ENCODE data around the gene EIF3B.
"Not testable (repeated sequence)": the region's sequence is repeated elsewhere in the genome, so short reads cannot be mapped to it uniquely, and the experiment has no call there.

Gene EIF3B

GRCh38 chr7:2379161-2379560 is 24.5 kb downstream of the EIF3B start:
- FAIRE-seq: no peak

GRCh38 chr7:2379821-2380450 is 25.3 kb downstream of the EIF3B start:
- no peak for FAIRE-seq

GRCh38 chr7:2380461-2380860 is 25.8 kb downstream of the EIF3B start:
- FAIRE-seq: no peak

GRCh38 chr7:2381227-2381626 is 26.6 kb downstream of the EIF3B start:
- no peak for FAIRE-seq

GRCh38 chr7:2381881-2382509 is 27.4 kb downstream of the EIF3B start:
- no peak for FAIRE-seq

GRCh38 chr7:2383543-2384274 is 29.1 kb downstream of the EIF3B start:
- no peak for FAIRE-seq

- no peak for FAIRE-seq
Measured at GRCh38 chr7:2384354-2385243, 30.0 kb downstream of the EIF3B start.

- FAIRE-seq: not testable (repeated sequence)
Measured at GRCh38 chr7:2386122-2386521, 31.5 kb downstream of the EIF3B start.

GRCh38 chr7:2386964-2387669 is 32.5 kb downstream of the EIF3B start:
- no peak for FAIRE-seq

GRCh38 chr7:2387897-2388636 is 33.4 kb downstream of the EIF3B start:
- no peak for FAIRE-seq

- no peak for FAIRE-seq
Measured at GRCh38 chr7:2388637-2388954, 34.0 kb downstream of the EIF3B start.

- not testable (repeated sequence) for FAIRE-seq
Measured at GRCh38 chr7:2390020-2390816, 35.6 kb downstream of the EIF3B start.

- no peak for FAIRE-seq
Measured at GRCh38 chr7:2393706-2394105, 39.1 kb downstream of the EIF3B start.

- no peak for FAIRE-seq
Measured at GRCh38 chr7:2394566-2395082, 40.0 kb downstream of the EIF3B start.

GRCh38 chr7:2398506-2398905 is 43.9 kb downstream of the EIF3B start:
- FAIRE-seq: no peak

GRCh38 chr7:2399848-2400587 is 45.4 kb downstream of the EIF3B start:
- FAIRE-seq: no peak

GRCh38 chr7:2402687-2403013 is 48.0 kb downstream of the EIF3B start:
- FAIRE-seq: no peak

- no peak for FAIRE-seq
Measured at GRCh38 chr7:2403014-2403717, 48.5 kb downstream of the EIF3B start, which contains the start of gene CHST12. TSS of gene CHST12 (plus strand) at chr7:2403611. CDS start at chr7:2432640, 29,029 bp downstream.
